ENCODE data around the gene MGAT4B.
"Not testable (repeated sequence)": the region's sequence is repeated elsewhere in the genome, so short reads cannot be mapped to it uniquely, and the experiment has no call there.

MGAT4B gene

GRCh38 chr5:179798144-179798770 lies 8.4 kb downstream of the MGAT4B start:
- no peak overlapping the region for H3K27ac ChIP-seq
- no peak overlapping the region for H3K4me3 ChIP-seq

- H3K4me3 ChIP-seq = no peak overlapping the region
- H3K27ac ChIP-seq = no peak overlapping the region
These were observed 8.9 kb downstream of the MGAT4B start for GRCh38 chr5:179797741-179798140.

- Histone ChIP-seq H3K27ac (peak overlapping the region in 19 of 21 experiments; percentile 67 to 91 (median 83)), H3K4me3 (peak overlapping the region in 5 of 7 experiments; percentile 51 to 72 (median 69))
These were observed 9.6 kb downstream of the MGAT4B start for GRCh38 chr5:179796877-179797608.

GRCh38 chr5:179795863-179796833 lies 10.5 kb downstream of the MGAT4B start:
- Histone ChIP-seq H3K27ac (peak overlapping the region; percentile 40 to 91 (median 83)), H3K4me3 (peak overlapping the region; percentile 49 to 72 (median 68))

GRCh38 chr5:179795049-179795862 lies 11.4 kb downstream of the MGAT4B start:
- H3K27ac ChIP-seq = peak overlapping the region; percentile 40 to 91 (median 83)
- H3K4me3 ChIP-seq = peak overlapping the region; percentile 49 to 72 (median 68)

- Histone ChIP-seq H3K27ac (peak overlapping the region in 17 of 21 experiments; percentile 2 to 91 (median 70)), H3K4me3 (peak overlapping the region in 5 of 7 experiments; percentile 18 to 72 (median 58))
These were observed 12.1 kb downstream of the MGAT4B start for GRCh38 chr5:179794575-179794974.

- peak overlapping the region in 4 of 7 experiments; percentile 1 to 18 (median 8) for H3K4me3 ChIP-seq
- peak overlapping the region in 20 of 21 experiments; percentile 2 to 91 (median 70) for H3K27ac ChIP-seq
These were observed 12.5 kb downstream of the MGAT4B start for GRCh38 chr5:179794171-179794570.

GRCh38 chr5:179793468-179794139 lies 13.1 kb downstream of the MGAT4B start, which contains the start of gene LTC4S:
LTC4S (plus strand) TSS chr5:179793986; CDS start chr5:179794081, 95 bp downstream.
- Histone ChIP-seq H3K27ac (peak within 1 kb of the TSS; percentile 24 to 91 (median 72)), H3K4me3 (peak within 1 kb of the TSS in 5 of 7 experiments; percentile 18 to 72 (median 58))

- Histone ChIP-seq H3K27ac (peak overlapping the region; percentile 17 to 91 (median 70)), H3K4me3 (no peak overlapping the region)
These were observed 13.8 kb downstream of the MGAT4B start for GRCh38 chr5:179792612-179793467.

GRCh38 chr5:179791881-179792611 lies 14.6 kb downstream of the MGAT4B start:
- peak overlapping the region in 17 of 21 experiments; percentile 22 to 91 (median 76) for H3K27ac ChIP-seq
- H3K4me3 ChIP-seq = no peak overlapping the region

GRCh38 chr5:179789278-179789677 lies 17.4 kb downstream of the MGAT4B start:
- not testable (repeated sequence) for H3K27ac ChIP-seq, H3K4me3 ChIP-seq

- H3K27ac ChIP-seq = no peak overlapping the region
- H3K4me3 ChIP-seq = no peak overlapping the region
These were observed 18.3 kb downstream of the MGAT4B start for GRCh38 chr5:179788193-179788854.

GRCh38 chr5:179786861-179787260 lies 19.8 kb downstream of the MGAT4B start:
- Histone ChIP-seq H3K27ac (no peak overlapping the region), H3K4me3 (no peak overlapping the region)

GRCh38 chr5:179783128-179783527 lies 23.5 kb downstream of the MGAT4B start:
- Histone ChIP-seq H3K4me3 (no peak overlapping the region), H3K27ac (no peak overlapping the region)

GRCh38 chr5:179781846-179782245 lies 24.8 kb downstream of the MGAT4B start:
- H3K27ac ChIP-seq = no peak overlapping the region
- H3K4me3 ChIP-seq = no peak overlapping the region

GRCh38 chr5:179780362-179780761 lies 26.3 kb downstream of the MGAT4B start:
- Histone ChIP-seq H3K27ac (no peak overlapping the region), H3K4me3 (no peak overlapping the region)
